IPS-18a (cell line): ENCODE results near the gene MARCOL.
"Not testable (repeated sequence)": the region's sequence is repeated elsewhere in the genome, so short reads cannot be mapped to it uniquely, and the experiment has no call there.

ENCODE experiments used
- H3K27ac ChIP-seq: one replicate; pipeline ENCODE4 v1.5.1; 2013; ENCODE audit warnings: low read length
- H3K27me3 ChIP-seq: one replicate; pipeline ENCODE4 v1.6.1; 2013; ENCODE audit warnings: mild to moderate bottlenecking, low read length; ENCODE audit not compliant: control insufficient read depth, insufficient read depth
- H3K36me3 ChIP-seq: one replicate; pipeline ENCODE4 v1.6.1; 2013; ENCODE audit warnings: low read depth, low read length; ENCODE audit not compliant: control insufficient read depth
- H3K4me1 ChIP-seq: one replicate; pipeline ENCODE4 v1.6.1; 2013; ENCODE audit warnings: low read depth, low read length; ENCODE audit not compliant: control insufficient read depth
- H3K4me3 ChIP-seq: one replicate; pipeline ENCODE4 v1.5.1; 2013; ENCODE audit warnings: low read length
- H3K9ac ChIP-seq: one replicate; pipeline ENCODE4 v1.6.1; 2013; ENCODE audit warnings: mild to moderate bottlenecking, low read length, moderate library complexity
- H3K9me3 ChIP-seq: one replicate; pipeline ENCODE4 v1.6.1; 2013; ENCODE audit warnings: low read depth, low read length; ENCODE audit not compliant: control insufficient read depth

MARCOL gene

GRCh38 chr5:148275129-148275528 lies 36.8 kb downstream of the MARCOL start:
- H3K9ac ChIP-seq, H3K27me3 ChIP-seq, H3K4me3 ChIP-seq, H3K36me3 ChIP-seq, H3K27ac ChIP-seq, H3K9me3 ChIP-seq, H3K4me1 ChIP-seq: not testable (repeated sequence)

GRCh38 chr5:148280893-148281292 lies 42.6 kb downstream of the MARCOL start:
- not testable (repeated sequence) for H3K4me3 ChIP-seq, H3K9me3 ChIP-seq, H3K9ac ChIP-seq, H3K27ac ChIP-seq, H3K27me3 ChIP-seq, H3K4me1 ChIP-seq, H3K36me3 ChIP-seq

GRCh38 chr5:148281336-148281735 lies 43.0 kb downstream of the MARCOL start:
- not testable (repeated sequence) for H3K9me3 ChIP-seq, H3K4me1 ChIP-seq, H3K4me3 ChIP-seq, H3K27ac ChIP-seq, H3K27me3 ChIP-seq, H3K9ac ChIP-seq, H3K36me3 ChIP-seq

- no peak overlapping the region for H3K4me3 ChIP-seq
- no peak overlapping the region for H3K27ac ChIP-seq
- no peaks in the 10 kb centered on the region for H3K4me1 ChIP-seq
- no peaks in the 10 kb centered on the region for H3K9me3 ChIP-seq
- no peak overlapping the region for H3K9ac ChIP-seq
- no peaks in the 10 kb centered on the region for H3K36me3 ChIP-seq
- no peaks in the 10 kb centered on the region for H3K27me3 ChIP-seq
Observed at GRCh38 chr5:148290271-148291195, 52.2 kb downstream of the MARCOL start.
